GM19043 (cell line): Measurements from ENCODE around the gene SLC39A10.

Source experiments
- ATAC-seq: cut with Tn5 transposase; IDR thresholded peaks from one replicate; pipeline ENCODE4 v1.9.1; 2021; ENCODE audit warnings: low read depth; ENCODE audit not compliant: unreplicated experiment

SLC39A10 gene

GRCh38 chr2:195716466-195716865 lies 59.4 kb downstream of the SLC39A10 start:
- ATAC-seq = no peak

GRCh38 chr2:195721042-195721441 lies 64.0 kb downstream of the SLC39A10 start:
- ATAC-seq = no peak

- no peak for ATAC-seq
These were observed 65.0 kb downstream of the SLC39A10 start for GRCh38 chr2:195722075-195722474.

- no peak for ATAC-seq
These were observed 70.1 kb downstream of the SLC39A10 start for GRCh38 chr2:195727106-195727505.

- no peak for ATAC-seq
These were observed 73.9 kb downstream of the SLC39A10 start for GRCh38 chr2:195730912-195731311.

GRCh38 chr2:195732574-195732973 lies 75.5 kb downstream of the SLC39A10 start:
- no peak for ATAC-seq

GRCh38 chr2:195733831-195734230 lies 76.8 kb downstream of the SLC39A10 start:
- ATAC-seq = no peak

GRCh38 chr2:195734395-195734794 lies 77.4 kb downstream of the SLC39A10 start:
- ATAC-seq = no peak

- no peak for ATAC-seq
These were observed 77.9 kb downstream of the SLC39A10 start for GRCh38 chr2:195734931-195735330.

- no peak for ATAC-seq
These were observed 78.3 kb downstream of the SLC39A10 start for GRCh38 chr2:195735347-195735746.

- ATAC-seq = no peak
These were observed 80.7 kb downstream of the SLC39A10 start for GRCh38 chr2:195737511-195738325.

- ATAC-seq = no peak
These were observed 84.2 kb downstream of the SLC39A10 start for GRCh38 chr2:195741191-195741590.

- no peak for ATAC-seq
These were observed 99.4 kb downstream of the SLC39A10 start for GRCh38 chr2:195756218-195756942.

- ATAC-seq = no peak
These were observed 101.8 kb downstream of the SLC39A10 start for GRCh38 chr2:195758846-195759245.

- no peak for ATAC-seq
These were observed 102.9 kb downstream of the SLC39A10 start for GRCh38 chr2:195759877-195760276.

- no peak for ATAC-seq
These were observed 106.8 kb downstream of the SLC39A10 start for GRCh38 chr2:195763866-195764265.

GRCh38 chr2:195766691-195767090 lies 109.7 kb downstream of the SLC39A10 start:
- no peak for ATAC-seq

GRCh38 chr2:195768431-195768830 lies 111.4 kb downstream of the SLC39A10 start:
- no peak for ATAC-seq

GRCh38 chr2:195769975-195770374 lies 112.9 kb downstream of the SLC39A10 start:
- ATAC-seq = no peak

GRCh38 chr2:195779491-195779890 lies 122.5 kb downstream of the SLC39A10 start:
- ATAC-seq = no peak

- no peak for ATAC-seq
These were observed 125.1 kb downstream of the SLC39A10 start for GRCh38 chr2:195782156-195782555.
